ENCODE measurements around the gene B9D1.
"Not testable (repeated sequence)": the region's sequence is repeated elsewhere in the genome, so short reads cannot be mapped to it uniquely, and the experiment has no call there.

B9D1 gene

GRCh38 chr17:19357761-19358160 is 4.8 kb downstream of the B9D1 start:
- TF ChIP-seq CTCF (conservative IDR thresholded peaks at IDR 0.05; ENCODE audit: low read length): no peak
- no peak for DNase-seq (ENCODE audit: low read depth)
- no peak overlapping the region for H3K4me3 ChIP-seq (ENCODE audit: low read length)

- DNase-seq (ENCODE audit: low read depth): no peak
- TF ChIP-seq CTCF (conservative IDR thresholded peaks at IDR 0.05; ENCODE audit: low read length): no peak
- no peak overlapping the region for H3K4me3 ChIP-seq (ENCODE audit: low read length)
Observed at GRCh38 chr17:19357351-19357750, 5.2 kb downstream of the B9D1 start.

- no peak overlapping the region for H3K4me3 ChIP-seq (ENCODE audit: low read length)
- no peak for DNase-seq (ENCODE audit: low read depth)
- no peak for TF ChIP-seq CTCF (conservative IDR thresholded peaks at IDR 0.05; ENCODE audit: low read length)
Observed at GRCh38 chr17:19354748-19355147, 7.8 kb downstream of the B9D1 start.

GRCh38 chr17:19353401-19353800 is 9.1 kb downstream of the B9D1 start:
- DNase-seq (ENCODE audit: low read depth); H3K4me3 ChIP-seq (ENCODE audit: low read length): not testable (repeated sequence)

- no peak overlapping the region for H3K4me3 ChIP-seq (ENCODE audit: low read length)
- no peak for TF ChIP-seq CTCF (conservative IDR thresholded peaks at IDR 0.05; ENCODE audit: low read length)
- DNase-seq (ENCODE audit: low read depth): no peak
Observed at GRCh38 chr17:19348806-19349205, 13.7 kb downstream of the B9D1 start.

- no peak overlapping the region for H3K4me3 ChIP-seq (ENCODE audit: low read length)
- TF ChIP-seq CTCF (conservative IDR thresholded peaks at IDR 0.05; ENCODE audit: low read length): no peak
- no peak for DNase-seq (ENCODE audit: low read depth)
Observed at GRCh38 chr17:19348081-19348650, 14.4 kb downstream of the B9D1 start.

GRCh38 chr17:19347323-19348080 is 15.0 kb downstream of the B9D1 start:
- TF ChIP-seq CTCF (conservative IDR thresholded peaks at IDR 0.05; ENCODE audit: low read length): no peak
- no peak for DNase-seq (ENCODE audit: low read depth)
- no peak overlapping the region for H3K4me3 ChIP-seq (ENCODE audit: low read length)

All from AG10803 (cell line).